GM21390 (cell line): ENCODE results near the gene TLCD3B.

Experiments
- ATAC-seq: cut with Tn5 transposase; IDR thresholded peaks from one replicate; pipeline ENCODE4 v1.9.1; 2021; ENCODE audit not compliant: unreplicated experiment

TLCD3B gene

GRCh38 chr16:30030841-30031413 is at the start of gene TLCD3B:
TSS of gene TLCD3B (minus strand) at chr16:30031271. CDS start at chr16:30030527, 744 bp downstream.
- ATAC-seq, result no peak

- no peak for ATAC-seq
Observed at GRCh38 chr16:30079480-30079879, 48.4 kb upstream of the TLCD3B start.

DNA sequence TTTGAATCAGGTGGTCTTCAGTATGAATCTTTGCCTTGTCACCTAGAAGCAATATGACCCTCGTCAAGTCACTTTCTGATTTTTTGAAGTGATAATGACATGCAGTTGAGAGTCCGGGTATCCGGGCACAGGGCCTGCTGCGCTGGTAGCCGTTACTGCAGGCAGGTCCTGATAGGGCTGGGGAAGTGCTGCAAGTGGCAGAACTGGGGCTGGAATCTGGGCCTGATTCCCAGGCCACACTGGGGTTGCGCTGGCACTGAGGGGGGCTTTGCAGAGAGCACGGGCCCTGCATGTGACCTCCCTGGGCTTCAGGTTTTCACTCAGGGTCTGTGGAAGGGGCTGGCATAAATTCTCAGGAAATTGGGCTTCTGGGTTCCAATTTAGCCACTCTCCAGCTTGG is 47.7 kb upstream of the TLCD3B start:
- no peak for ATAC-seq

DNA sequence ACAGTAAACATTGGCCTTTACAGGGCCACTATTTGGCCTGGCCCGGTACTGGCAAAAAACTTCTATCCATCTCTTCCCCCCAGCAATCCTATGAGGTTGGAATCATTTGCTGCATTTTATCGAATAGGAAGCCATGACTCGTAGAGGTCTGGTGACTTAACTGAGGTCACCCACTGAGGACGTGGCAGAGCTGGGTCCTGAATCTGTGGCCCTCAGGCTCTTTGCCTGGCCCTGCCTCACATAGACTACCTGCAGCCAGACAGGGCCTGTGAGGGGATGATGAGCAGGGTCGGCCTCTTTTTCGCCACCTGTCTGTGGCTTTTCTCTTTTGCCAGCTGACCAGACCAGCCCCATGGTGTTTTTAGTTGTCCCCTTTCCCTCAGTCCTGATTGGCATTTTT is 46.6 kb upstream of the TLCD3B start:
- no peak for ATAC-seq

DNA sequence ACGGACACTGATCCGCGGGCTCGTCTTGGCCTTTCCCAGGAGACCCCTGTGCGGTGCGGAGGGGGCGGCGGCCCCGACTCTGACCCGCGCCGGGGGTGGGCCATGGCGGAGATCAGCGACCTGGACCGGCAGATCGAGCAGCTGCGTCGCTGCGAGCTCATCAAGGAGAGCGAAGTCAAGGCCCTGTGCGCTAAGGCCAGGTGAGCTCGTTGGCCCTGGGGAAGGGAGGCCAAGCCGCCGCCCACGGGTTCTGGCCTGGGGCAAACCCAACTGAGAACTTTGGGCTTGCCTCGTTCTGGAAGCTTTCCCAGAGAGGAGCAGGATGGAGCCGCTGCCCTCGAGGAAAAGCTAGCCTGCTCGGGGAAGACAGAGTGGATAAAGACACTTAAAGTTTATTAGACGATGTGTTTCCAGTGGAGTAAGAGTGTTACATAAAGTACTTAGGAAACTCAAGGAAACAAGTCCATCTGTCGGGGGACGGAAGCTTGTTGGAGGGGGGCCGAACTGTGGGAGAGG is 45.3 kb upstream of the TLCD3B start:
- ATAC-seq, result peak; percentile 8

- ATAC-seq, result peak; percentile 73
Observed at GRCh38 chr16:30075503-30076275, 44.6 kb upstream of the TLCD3B start, which contains the start of gene PPP4C. TSS of gene PPP4C (plus strand) at chr16:30075994. CDS start at chr16:30076378, 384 bp downstream.

GRCh38 chr16:30070490-30070889 is 39.4 kb upstream of the TLCD3B start:
- no peak for ATAC-seq

DNA sequence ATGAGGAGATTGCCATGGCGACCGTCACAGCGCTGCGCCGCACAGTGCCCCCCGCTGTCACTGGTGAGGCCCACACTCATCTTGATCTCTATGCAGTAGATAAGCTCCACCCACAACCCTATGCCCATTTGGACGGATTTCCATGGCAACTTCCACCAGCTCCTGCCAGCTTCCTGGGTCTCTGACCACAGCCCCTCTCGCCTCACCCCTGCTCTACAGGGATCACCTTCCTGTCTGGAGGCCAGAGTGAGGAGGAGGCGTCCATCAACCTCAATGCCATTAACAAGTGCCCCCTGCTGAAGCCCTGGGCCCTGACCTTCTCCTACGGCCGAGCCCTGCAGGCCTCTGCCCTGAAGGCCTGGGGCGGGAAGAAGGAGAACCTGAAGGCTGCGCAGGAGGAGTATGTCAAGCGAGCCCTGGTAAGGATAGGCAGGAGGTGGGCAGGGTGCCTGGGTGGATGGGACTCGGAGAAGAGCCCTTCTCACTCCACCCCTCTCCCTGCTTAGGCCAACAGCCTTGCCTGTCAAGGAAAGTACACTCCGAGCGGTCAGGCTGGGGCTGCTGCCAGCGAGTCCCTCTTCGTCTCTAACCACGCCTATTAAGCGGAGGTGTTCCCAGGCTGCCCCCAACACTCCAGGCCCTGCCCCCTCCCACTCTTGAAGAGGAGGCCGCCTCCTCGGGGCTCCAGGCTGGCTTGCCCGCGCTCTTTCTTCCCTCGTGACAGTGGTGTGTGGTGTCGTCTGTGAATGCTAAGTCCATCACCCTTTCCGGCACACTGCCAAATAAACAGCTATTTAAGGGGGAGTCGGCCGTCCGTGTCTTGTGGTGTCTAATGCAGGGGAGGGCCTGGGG is 38.8 kb upstream of the TLCD3B start:
- no peak for ATAC-seq

DNA sequence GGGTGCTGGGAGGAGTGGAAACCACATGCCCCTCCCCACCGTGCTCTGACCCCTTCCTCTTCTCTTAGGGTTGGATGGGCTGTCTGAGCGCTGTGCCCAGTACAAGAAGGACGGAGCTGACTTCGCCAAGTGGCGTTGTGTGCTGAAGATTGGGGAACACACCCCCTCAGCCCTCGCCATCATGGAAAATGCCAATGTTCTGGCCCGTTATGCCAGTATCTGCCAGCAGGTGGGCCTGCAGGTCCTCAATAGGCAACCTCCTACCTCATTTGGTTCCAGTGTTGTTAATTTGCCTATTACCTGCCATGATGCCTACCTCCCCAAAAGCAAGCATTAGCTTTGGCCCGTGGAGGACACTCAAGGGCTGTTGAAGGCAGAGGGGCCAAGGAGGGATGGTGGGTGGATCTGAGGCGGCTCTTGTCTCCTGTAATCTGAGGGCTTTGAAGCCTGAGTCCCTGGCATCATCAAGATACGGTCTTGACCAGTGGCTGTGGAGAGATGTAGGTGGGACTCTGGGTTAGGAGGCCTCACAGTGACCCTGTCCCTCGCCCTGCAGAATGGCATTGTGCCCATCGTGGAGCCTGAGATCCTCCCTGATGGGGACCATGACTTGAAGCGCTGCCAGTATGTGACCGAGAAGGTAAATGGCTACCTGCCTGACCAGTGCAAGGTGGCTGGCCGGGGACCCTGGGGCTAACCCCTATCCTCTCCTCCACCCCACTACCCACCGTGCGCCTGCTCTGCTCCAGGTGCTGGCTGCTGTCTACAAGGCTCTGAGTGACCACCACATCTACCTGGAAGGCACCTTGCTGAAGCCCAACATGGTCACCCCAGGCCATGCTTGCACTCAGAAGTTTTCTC is 37.9 kb upstream of the TLCD3B start:
- no peak for ATAC-seq

DNA sequence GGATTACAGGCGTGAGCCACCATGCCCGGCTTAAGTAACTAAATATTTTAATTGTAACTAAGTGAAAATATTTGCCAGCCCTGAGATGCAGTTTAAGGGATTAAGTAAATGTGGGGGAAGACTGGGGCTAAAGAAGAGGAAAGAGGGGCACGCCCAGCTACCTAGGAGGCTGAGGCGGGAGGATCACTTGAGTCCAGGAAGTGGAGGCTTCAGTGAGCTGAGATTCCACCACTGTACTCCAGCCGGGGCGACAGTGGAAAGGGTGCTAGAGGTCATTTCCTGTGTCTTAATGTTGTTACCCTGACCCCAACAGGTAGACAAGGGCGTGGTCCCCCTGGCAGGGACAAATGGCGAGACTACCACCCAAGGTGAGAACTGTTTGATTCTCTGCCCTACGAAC is 37.3 kb upstream of the TLCD3B start:
- ATAC-seq, result no peak

GRCh38 chr16:30067584-30067916 is 36.5 kb upstream of the TLCD3B start:
- no peak for ATAC-seq

DNA sequence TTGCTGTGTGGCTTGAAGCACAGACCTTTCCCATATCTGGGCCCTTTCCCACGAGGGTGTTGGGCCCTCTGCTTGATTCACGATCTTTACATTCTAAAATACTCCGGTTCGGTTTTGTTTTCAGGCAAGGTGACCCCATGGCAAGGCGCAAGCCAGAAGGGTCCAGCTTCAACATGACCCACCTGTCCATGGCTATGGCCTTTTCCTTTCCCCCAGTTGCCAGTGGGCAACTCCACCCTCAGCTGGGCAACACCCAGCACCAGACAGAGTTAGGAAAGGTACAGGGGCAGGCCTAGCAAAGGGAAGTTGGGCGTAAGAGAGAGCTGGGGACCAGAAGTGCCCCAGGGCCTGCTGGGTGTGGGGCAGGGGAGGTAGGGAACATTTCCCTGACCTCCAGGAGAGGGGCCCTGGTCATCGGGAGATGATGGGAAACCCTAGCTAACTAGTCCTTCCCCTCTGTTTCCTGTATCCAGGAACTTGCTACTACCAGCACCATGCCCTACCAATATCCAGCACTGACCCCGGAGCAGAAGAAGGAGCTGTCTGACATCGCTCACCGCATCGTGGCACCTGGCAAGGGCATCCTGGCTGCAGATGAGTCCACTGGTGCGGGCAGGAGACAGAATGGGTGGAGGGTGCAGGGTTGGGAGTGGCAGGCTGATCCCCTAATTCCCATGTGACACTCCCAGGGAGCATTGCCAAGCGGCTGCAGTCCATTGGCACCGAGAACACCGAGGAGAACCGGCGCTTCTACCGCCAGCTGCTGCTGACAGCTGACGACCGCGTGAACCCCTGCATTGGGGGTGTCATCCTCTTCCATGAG is 35.9 kb upstream of the TLCD3B start:
- no peak for ATAC-seq

DNA sequence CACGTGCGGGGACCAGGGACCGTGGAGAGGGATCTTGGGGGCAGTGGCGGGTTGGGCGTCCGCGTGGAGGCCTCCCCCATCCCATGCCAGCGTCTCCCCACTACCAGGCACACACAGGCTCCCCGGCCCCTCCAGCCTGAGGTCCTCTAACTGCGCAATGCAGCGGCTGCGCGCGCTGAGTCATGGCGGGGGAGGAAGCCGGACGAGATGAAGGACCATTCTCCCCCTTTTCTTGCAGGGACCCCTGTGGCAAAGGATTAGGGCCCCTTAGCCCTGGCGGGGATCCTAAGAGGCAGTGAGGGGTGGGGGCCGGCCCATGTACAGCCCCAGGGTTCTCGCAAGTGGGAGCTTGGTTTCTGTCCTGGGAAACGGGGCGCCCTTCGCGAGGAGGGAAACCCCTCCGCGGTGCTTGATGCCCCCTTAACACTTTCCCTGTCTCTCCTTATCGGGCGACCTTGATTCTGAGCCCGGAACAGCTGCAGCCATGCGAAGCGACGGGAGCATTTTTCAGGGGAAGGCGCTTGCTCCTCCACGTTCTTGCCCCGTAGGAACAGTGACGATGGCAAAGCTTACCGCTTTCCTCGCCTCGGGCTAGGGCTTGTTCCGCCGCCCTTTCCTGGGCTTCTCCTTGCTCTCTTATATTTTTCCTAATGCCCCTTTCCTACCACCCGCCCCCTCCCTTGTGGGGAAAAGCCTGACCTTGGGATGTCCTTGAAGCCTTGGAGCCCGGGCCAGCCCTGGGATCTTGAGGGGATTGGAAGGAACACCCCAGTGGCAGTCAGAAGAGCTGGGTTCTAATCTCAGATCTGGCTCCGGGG is 35.1 kb upstream of the TLCD3B start:
- no peak for ATAC-seq

DNA sequence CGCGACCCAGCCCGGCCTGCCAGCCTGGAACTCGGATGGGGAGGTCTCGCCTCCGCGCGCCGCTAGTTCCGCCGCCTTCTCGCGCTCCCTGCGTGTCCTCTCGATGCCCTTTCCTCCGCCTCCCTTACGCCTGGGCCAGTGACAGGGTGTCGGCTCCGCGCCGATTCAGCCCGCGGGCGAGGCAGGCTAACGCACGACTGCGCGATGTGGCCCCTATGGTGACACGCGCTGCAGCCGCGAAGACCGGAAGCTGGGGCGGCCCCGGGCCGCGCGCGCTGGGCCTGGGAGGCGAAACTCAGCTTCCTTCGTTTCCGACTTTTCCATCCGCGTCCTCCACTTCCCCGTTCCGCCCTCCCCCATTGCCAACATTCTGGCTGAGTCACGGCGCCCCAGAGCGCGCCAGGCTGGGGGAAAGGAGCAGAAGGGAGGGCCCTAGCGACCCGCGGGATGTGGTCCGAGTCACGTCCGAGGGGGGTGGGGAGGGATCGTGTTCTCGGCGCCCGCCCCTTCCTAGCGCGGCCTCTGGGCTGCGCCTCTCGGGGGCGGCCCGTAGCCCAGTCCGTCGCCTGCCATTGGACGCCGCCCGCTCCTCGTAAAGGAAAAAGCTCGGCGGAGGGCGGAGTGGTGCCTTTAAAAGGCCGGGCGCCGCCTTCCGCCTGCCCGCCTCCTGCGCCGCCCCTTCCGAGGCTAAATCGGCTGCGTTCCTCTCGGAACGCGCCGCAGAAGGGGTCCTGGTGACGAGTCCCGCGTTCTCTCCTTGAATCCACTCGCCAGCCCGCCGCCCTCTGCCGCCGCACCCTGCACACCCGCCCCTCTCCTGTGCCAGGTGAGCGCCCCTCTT is 34.3 kb upstream of the TLCD3B start, which contains the start of gene ALDOA:
ALDOA (plus strand) TSS at position 659 of the 841 bp plus-strand sequence. CDS start 1,138 bp downstream, outside the sequence.
- ATAC-seq, result peak; percentile 76

- ATAC-seq, result no peak
Observed at GRCh38 chr16:30064729-30065101, 33.6 kb upstream of the TLCD3B start.

GRCh38 chr16:30063893-30064728 is 33.0 kb upstream of the TLCD3B start:
- ATAC-seq, result peak; percentile 39

DNA sequence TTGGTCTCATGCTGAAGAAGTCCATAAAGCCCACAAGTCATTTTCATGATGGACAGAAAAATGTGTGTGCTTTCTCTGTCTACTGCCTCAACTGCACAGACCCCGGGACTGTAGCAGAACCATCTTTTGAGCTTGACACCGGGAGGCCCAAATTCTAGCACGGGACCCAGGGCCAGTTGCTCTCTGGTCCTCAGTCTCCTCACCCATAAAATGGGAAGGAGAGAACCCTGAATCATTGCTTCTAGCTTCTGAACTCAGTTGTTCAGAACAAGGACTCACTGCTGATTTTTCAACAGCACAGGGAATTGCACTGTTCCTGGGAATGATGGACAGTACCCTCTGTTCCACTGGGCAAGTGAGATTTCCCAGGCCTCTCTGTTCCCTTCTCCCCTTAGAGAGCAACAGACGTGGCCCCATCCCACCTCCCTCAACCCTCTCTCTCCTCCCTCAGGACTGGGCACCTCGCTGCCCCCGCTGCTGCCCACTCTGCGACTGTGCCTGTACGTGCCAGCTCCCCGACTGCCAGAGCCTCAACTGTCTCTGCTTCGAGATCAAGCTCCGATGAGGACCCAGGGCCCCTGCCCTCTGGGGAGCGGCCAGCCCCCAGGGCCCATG is 32.3 kb upstream of the TLCD3B start:
- no peak for ATAC-seq
